Sigmoid colon (tissue), 4 donors: ENCODE data around the gene MAGEA9B.
"Not testable (repeated sequence)": the region's sequence is repeated elsewhere in the genome, so short reads cannot be mapped to it uniquely, and the experiment has no call there.

Experiments used
- CTCF ChIP-seq, 4 experiments: fragments of 450-650 bp in 3 of 4; fragments of 200-600 bp in 1 of 4; IDR thresholded peaks; one replicate each; pipeline ENCODE4 v1.5.1; 2016 to 2019; ENCODE audit warnings: antibody characterized with exemption in 4 of 4, mild to moderate bottlenecking in 3 of 4, moderate library complexity in 2 of 4
- EP300 ChIP-seq, 4 donors: sonication (generic); formaldehyde crosslinking; IDR thresholded peaks; one replicate each; pipeline ENCODE4 v1.6.1; 2017; ENCODE audit warnings: antibody characterized with exemption in 4 of 4
- POLR2A ChIP-seq, 2 donors: fragments of 450-650 bp; IDR thresholded peaks; one replicate each; pipeline ENCODE4 v1.6.1; 2016; ENCODE audit warnings: antibody characterized with exemption in 2 of 2, mild to moderate bottlenecking in 2 of 2, moderate library complexity in 2 of 2
- POLR2AphosphoS5 ChIP-seq, 4 donors: sonication (generic); formaldehyde crosslinking; IDR thresholded peaks; one replicate each; pipeline ENCODE4 v1.6.1; 2017; ENCODE audit warnings: antibody characterized with exemption in 4 of 4

- not testable (repeated sequence) for TF ChIP-seq CTCF, EP300, POLR2AphosphoS5, POLR2A (IDR thresholded peaks at IDR 0.05)
Observed at GRCh38 chrX:149595943-149596342, 8.7 kb upstream of the MAGEA9B start.
